Epithelial cell of esophagus (primary cell): ENCODE results near the gene SETBP1.

Experiments used
- DNase-seq: peaks from one replicate; pipeline ENCODE4 v3.0.0; 2010; ENCODE audit warnings: low read depth
- H3K4me3 ChIP-seq: 2 replicates; pipeline ENCODE4 v1.5.1; 2011; ENCODE audit warnings: mild to moderate bottlenecking, low read length, control low read depth
- CTCF ChIP-seq: IDR thresholded peaks from 2 replicates; pipeline ENCODE4 v1.5.1; 2011; ENCODE audit warnings: low read depth, mild to moderate bottlenecking, low read length, control low read depth, inconsistent platforms; ENCODE audit not compliant: insufficient read depth; ENCODE audit errors: missing control alignments

SETBP1 gene

GRCh38 chr18:45112682-45113081, 432.0 kb downstream of the SETBP1 start:
- H3K4me3 ChIP-seq: no peak overlapping the region
- TF ChIP-seq CTCF: no peak
- no peak for DNase-seq

GRCh38 chr18:45116116-45116515, 435.4 kb downstream of the SETBP1 start:
- TF ChIP-seq CTCF: no peak
- H3K4me3 ChIP-seq: no peak overlapping the region
- no peak for DNase-seq
